GM19468 (cell line): ENCODE measurements around the gene BAIAP2L1.
"Not testable (repeated sequence)": the region's sequence is repeated elsewhere in the genome, so short reads cannot be mapped to it uniquely, and the experiment has no call there.

Experiments
- ATAC-seq: cut with Tn5 transposase; IDR thresholded peaks from one replicate; pipeline ENCODE4 v1.9.1; 2021; ENCODE audit warnings: mild to moderate bottlenecking, moderate library complexity, moderate number of reproducible peaks; ENCODE audit not compliant: unreplicated experiment; ENCODE audit errors: extremely low read depth

The BAIAP2L1 gene

DNA sequence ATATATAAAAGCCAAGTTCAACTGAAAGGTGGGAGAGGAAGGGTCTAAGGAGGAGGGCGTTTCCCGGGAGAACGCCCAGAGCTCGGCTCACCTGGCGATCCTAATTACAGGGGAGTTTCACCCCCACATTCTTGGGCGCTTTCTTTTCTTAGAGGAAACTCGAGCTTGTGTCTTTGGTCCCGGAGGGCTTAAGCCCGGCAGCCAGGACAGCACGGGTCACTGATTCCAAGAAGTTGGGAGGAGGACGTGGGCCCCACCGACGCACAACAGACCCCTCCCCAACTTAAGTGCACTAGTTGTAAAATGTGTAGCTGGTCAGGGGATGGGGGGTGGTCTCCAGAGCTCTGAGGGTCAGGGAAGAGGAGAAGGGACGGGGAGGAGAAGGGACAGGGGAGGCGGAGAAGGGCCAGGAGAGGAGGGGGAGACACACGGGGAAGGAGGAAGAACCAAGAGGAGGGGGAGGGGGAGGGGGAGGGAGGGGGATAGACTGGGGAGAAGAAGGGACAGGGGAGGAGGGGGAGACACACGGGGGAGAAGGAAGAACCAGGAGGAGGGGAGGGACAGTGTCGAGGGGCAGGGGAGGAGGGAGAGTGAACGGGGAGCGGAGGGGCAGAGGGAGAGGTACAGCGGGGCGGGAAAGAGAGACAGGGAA, 874 bp downstream of the BAIAP2L1 start:
- ATAC-seq: no peak

DNA sequence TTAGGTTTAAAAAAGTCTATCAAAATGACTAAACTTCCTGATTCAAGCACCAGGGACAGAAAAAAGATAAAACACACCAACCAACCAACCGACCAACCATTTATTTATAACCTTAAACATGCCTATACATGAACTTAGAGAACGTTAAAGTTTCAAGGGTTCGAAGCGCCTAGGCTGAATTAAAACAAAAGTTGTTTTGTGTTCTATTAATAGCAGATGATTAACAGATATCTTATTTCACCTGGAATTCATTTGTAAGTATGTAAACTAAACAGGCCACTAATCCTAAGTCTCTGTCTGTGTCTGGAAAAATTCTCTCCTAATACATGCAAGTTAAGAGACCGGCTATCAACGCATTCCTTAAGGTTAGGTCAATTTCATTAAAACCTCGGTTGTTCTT, 1.4 kb downstream of the BAIAP2L1 start:
- no peak for ATAC-seq

- no peak for ATAC-seq
These were observed 2.1 kb downstream of the BAIAP2L1 start for GRCh38 chr7:98398567-98399372.

DNA sequence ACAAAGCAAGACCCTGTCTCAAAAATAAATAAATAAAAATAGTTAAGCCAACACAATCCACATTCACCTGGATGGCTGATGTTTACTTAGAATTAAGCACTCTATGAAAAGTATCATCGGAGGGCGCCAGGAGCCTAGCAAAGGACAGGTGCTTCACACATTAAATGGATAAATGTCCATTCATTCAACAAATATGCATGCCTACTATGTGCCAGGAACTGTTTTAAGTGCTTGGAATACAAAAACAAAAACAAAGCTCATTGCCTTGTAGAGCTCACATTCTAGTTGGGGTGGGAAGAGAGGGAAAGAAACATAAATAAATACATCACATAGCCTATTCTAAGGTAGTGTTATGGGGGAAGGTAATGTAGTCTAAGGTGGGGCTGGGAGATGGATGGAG, 4.1 kb downstream of the BAIAP2L1 start:
- no peak for ATAC-seq

GRCh38 chr7:98395951-98396350, 4.9 kb downstream of the BAIAP2L1 start:
- no peak for ATAC-seq

- ATAC-seq: no peak
These were observed 5.4 kb downstream of the BAIAP2L1 start for GRCh38 chr7:98395481-98395880.

- no peak for ATAC-seq
These were observed 6.5 kb downstream of the BAIAP2L1 start for GRCh38 chr7:98394377-98394836.

GRCh38 chr7:98387544-98388226, 13.2 kb downstream of the BAIAP2L1 start:
- ATAC-seq: no peak

GRCh38 chr7:98387131-98387530, 13.8 kb downstream of the BAIAP2L1 start:
- ATAC-seq: no peak

GRCh38 chr7:98385532-98385931, 15.4 kb downstream of the BAIAP2L1 start:
- not testable (repeated sequence) for ATAC-seq

GRCh38 chr7:98378210-98378819, 22.6 kb downstream of the BAIAP2L1 start:
- ATAC-seq: no peak

DNA sequence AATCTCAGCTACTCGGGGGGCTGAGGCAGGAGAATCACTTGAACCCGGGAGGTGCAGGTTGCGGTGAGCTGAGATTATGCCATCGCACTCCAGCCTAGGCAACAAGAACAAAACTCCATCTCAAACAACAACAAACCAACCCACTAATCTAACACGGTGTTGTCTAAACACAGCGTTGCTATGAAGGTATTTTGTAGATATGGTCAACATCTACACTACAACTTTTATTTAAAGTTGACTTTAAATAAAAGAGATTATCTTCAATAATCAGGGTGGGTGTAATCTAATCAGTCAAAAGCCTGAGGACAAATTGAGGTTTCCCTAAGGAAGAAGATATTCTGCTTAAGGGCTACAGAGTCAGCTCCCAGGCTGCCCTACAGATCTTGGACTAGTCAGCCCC, 24.2 kb downstream of the BAIAP2L1 start:
- no peak for ATAC-seq

- ATAC-seq: no peak
These were observed 25.2 kb downstream of the BAIAP2L1 start for GRCh38 chr7:98375664-98376063.

GRCh38 chr7:98374285-98374680, 26.6 kb downstream of the BAIAP2L1 start:
- ATAC-seq: no peak

- ATAC-seq: no peak
These were observed 27.9 kb downstream of the BAIAP2L1 start for GRCh38 chr7:98372993-98373392.

DNA sequence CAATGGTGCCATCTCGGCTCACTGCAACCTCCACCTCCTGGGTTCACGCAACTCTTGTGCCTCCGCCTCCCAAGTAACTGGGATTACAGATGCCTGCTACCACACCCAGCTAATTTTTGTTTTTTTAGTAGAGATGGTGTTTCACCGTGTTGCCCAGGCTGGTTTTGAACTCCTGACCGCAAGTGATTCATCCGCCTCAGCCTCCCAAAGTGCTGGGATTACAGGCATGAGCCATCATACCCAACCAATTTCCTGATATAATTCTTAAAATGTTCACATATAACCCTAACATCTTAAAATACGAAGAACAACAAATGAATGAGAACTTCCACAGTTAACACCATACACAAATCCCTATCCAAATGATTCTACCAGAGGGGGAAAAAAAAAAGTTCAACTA, 31.2 kb downstream of the BAIAP2L1 start:
- ATAC-seq: no peak

DNA sequence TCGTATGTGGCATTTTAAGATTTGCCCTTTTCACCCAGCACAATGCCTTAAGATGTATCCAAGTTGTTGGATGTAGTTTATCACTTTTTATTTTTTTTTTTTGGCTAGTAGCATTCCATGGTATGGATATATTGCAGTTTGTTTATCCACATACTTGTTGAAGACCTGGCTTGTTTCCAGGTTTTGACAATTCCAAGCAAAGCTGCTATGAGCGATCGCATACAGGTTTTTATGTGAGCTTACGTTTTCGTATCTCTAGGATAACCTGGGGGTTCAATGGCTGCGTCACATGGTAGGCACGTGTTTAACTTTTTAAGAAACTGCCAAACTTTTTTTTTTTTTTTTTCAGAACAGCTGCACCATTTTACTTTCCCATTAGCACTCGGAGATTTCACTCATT, 32.2 kb downstream of the BAIAP2L1 start:
- no peak for ATAC-seq

DNA sequence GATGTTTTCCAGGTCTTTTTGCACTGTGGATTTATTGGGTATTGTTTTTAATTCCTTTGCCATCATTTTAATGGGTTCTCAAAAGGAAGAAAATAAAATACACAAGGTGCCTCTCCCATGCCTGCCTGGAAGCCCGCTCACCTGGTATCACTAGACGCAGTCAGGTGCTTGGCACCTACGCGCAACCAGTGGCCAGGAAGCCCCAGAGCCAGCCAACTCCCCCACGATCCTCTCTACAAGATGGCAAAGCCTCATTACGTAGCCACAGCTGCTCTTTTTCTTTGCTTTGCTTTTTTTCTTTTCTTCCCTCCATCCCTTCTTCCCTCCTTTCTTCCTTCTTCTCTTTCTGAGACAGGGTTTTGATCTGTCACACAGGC, 34.3 kb downstream of the BAIAP2L1 start:
- no peak for ATAC-seq

- no peak for ATAC-seq
These were observed 34.9 kb downstream of the BAIAP2L1 start for GRCh38 chr7:98365863-98366561.

DNA sequence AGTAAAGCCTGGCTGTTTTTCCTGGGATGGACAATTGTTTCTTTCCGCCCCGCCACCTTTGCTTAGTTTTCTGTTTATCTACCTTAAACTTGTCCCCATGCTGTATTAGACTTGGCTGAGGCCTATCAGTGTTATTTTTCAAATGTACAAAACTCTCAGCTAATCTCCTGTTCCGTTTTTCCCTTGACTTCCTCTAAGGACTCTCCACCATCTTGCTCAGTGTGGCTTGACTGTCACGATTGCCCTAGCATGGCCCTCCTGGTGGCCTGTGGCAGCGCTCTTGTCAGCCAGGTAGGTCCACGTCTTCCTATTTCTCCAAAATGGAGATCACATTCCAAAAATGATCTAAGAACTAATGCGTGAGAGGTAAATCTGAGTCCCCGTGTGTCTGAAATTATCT, 36.7 kb downstream of the BAIAP2L1 start:
- ATAC-seq: no peak
